NCI-H446 (cell line): Measurements from ENCODE around the gene DAPK2.
"Not testable (repeated sequence)": the region's sequence is repeated elsewhere in the genome, so short reads cannot be mapped to it uniquely, and the experiment has no call there.

Experiments
- DNase-seq, 2 experiments: peaks; one replicate each; lab custom pipeline; 2025; lab: John Stamatoyannopoulos, UW

DAPK2 gene

DNA sequence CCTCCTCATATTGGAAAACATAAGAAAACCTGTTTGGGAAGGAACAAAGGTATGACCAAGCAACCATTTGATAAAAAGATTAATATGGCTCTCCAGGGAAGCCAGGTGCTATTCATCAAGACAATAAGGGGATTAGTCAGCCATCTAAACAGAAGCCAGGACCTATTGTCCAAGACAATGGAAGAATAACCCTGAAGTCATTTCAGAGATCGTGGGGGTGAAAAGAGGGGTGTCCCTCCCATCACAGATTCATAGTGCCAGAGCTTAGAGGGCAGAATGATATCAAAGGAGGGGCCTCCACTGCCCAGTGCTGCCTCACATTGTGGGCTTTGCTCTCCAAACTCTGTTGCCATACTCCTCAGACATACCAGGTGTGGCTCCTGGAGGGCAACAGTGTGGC is 73.5 kb downstream of the DAPK2 start:
- DNase-seq, result no peak

- no peak for DNase-seq
Observed at GRCh38 chr15:63971904-63972303, 74.4 kb downstream of the DAPK2 start.

- no peak for DNase-seq
Observed at GRCh38 chr15:63971427-63971805, 74.9 kb downstream of the DAPK2 start.

GRCh38 chr15:63970621-63971426 is 75.5 kb downstream of the DAPK2 start:
- no peak for DNase-seq

DNA sequence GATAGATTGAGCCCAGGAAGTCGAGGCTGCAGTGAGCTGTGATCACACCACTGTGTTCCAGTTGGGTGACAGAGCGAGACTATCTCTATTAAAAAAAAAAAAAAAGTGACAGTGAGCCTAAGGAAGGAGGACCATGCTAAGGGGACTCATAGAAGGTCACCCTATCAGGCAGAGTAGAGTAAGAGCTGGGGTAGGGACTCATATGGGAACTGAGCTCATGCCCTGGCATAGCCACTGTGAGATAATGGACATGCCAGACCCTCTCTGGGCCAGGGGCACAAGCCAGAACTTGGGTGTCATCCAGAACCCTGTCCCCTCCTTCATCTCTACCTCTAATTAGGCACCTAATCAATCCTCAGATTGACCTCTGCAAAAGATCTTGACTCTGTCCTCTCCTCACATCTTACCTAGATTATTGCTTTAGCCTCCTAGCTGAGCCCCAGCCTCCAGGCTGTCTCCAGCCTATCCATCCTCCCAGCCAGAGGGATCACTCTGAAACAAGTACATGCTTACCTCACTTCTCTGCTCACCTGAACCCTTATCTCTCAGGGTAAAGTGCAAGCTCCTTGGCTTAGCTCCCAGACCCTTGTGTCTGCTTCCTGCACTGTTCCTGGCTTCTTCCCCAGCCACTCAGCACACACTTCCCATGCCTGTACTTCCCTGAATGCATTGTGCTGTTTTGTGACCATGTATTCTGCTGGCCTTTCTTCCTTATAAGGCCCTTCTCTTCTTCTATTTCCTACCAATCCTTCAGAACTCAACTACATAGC is 76.4 kb downstream of the DAPK2 start:
- DNase-seq, result no peak

DNA sequence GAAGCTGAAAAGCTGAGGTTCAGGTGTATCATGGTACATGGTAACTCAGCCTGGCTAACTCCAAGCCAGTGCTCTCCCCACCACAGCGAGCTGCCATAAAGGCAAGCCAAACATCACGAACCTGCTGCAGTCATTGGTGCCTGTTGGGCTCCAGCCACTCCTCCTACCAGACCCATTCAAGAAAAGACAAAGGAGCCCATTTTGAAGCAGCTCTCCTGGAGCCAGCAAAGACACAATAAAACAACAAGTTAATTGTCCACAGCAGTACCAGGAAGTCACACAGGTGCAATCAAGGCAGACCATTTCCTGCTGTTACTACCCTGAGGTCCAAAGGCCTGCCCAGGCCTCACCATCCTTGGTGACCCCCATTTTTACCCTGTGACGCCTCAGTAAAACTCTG is 77.6 kb downstream of the DAPK2 start:
- DNase-seq, result no peak

DNA sequence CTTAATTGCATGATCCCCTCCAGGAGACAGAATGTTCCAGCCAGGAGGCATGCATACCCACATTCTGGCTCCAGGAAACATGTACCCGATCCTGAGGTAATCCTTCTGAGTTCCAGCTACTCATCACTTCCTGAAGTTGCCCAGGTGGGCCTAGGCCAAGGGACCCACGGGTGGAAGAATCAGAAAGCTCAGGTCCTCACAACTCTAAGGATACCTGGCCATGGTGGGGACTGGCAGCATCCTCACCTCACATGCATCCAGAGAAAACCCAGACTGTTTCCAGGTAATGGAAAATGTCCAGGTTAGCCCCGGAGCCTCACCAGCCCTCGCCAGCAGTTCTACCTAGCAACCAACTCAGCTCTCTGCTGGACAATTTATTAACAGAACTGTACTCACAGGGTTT is 78.2 kb downstream of the DAPK2 start:
- DNase-seq, result no peak

DNA sequence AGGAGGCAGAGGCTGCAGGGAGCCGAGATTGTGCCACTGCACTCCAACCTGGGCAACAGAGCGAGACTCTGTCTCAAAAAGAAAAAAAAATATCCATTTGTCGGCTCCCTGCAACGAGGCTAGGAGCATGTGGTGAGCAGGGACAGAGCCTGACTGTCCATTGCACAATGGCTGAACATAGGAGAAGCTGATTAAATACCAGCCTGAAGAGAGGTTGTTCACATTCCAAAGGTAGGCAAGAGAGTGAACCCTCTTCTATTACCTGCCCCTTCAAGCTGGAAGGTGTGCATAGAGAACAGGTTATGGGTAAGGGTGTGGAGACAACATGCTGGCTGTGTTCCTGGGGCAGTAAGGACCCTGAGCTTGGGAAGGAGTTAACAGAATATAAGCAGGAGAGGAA is 78.7 kb downstream of the DAPK2 start:
- DNase-seq, result no peak

- DNase-seq, result not testable (repeated sequence)
Observed at GRCh38 chr15:63962947-63963721, 83.2 kb downstream of the DAPK2 start.

DNA sequence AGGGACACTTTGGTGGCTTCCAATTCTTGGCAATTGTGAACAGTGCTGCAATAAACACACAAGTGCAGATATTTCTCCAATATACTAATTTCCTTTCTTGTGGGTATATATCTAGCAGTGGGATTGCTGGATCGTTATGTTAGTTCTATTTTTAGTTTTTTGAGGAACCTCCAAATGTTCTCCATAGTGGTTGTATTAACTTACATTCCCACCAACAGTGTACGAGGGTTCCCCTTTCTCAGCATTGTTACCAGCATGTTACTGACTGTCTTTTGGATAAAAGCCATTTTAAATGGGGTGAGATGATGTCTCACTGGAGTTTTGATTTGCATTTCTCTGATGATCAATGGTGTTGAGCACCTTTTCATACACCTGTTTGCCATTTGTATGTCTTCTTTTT is 92.8 kb downstream of the DAPK2 start:
- no peak for DNase-seq

- no peak for DNase-seq
Observed at GRCh38 chr15:63950911-63951481, 95.3 kb downstream of the DAPK2 start.

DNA sequence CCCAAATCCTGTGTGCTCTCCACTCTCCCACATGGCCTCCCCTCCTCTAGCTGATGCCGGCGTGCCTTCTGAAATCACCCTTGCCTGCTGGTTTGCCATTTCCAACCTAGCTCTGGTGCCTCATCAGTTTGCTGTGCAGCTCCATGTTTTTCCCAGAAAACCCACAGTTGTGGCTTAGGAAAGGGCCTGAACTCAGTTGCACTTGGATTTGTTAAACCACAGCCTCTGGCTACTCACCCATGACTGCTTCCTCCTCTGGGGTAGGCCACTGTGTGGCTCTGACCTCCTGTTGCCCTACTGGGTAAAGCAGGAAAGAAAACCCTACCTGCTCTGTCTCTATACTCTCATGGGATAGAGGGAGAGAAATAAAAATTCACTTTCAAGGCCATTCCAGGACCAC is 97.3 kb downstream of the DAPK2 start:
- DNase-seq, result no peak

DNA sequence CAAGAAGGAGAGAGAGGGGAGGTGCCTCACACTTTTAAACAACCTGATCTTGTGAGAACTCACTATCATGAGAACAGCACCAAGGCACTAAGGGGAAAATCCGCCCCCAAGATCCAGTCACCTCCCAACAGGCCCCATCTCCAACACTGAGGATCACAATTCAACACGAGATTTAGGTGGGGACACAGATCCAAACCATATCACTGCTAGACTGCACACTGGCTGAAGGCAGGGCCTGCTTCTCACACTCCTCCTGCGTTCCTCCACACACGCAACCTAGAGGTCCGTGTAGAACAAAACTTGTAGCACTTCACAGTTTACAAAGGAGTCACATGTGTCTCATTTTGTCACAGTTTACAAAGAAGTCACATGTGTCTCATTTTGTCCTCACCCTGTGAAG is 97.8 kb downstream of the DAPK2 start:
- no peak for DNase-seq

- no peak for DNase-seq
Observed at GRCh38 chr15:63947228-63947627, 99.1 kb downstream of the DAPK2 start.

DNA sequence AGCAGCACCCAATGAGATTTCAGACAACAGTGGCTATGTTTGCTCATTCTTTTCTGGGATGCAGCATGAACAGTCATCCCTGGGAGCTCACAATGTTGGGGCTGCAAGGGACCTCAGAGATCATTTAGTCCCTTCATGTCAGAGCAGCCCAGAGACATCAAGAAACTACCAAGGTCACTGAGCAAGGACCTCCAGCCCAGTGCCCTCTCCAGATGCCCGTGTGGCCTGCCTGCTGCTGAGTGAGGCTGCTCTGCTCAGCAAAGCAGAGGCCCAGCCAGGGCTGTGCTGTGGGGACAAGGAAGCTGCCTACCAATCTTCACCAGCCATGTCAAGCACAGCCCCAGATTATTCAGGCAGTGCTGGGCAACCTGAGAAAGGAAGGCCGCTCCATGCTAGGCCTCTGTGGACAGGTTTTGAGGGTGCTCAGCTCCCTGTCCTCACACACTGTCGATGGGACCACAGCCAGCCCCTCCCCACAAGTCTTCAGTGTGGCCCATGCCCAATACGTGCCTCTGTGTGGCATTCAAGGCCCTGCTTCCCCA is 99.7 kb downstream of the DAPK2 start:
- no peak for DNase-seq

- DNase-seq, result no peak
Observed at GRCh38 chr15:63945838-63946298, 100.4 kb downstream of the DAPK2 start.

GRCh38 chr15:63945007-63945788 is 101.1 kb downstream of the DAPK2 start:
- peak in 1 of 2 experiments; percentile 28 for DNase-seq

DNA sequence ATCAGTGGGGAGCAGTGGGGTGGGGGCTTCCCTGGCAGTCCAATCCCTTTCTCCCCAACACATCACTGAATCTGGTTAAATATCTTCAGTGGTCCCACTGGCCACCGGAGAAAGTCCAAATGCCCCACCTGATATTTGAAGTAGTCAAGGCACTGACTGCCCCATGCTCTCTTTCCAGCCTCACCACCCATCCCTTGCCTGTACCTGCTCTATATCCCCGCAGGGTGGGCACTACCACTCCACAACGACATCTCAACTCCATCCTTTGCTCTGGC is 101.7 kb downstream of the DAPK2 start:
- no peak for DNase-seq

DNA sequence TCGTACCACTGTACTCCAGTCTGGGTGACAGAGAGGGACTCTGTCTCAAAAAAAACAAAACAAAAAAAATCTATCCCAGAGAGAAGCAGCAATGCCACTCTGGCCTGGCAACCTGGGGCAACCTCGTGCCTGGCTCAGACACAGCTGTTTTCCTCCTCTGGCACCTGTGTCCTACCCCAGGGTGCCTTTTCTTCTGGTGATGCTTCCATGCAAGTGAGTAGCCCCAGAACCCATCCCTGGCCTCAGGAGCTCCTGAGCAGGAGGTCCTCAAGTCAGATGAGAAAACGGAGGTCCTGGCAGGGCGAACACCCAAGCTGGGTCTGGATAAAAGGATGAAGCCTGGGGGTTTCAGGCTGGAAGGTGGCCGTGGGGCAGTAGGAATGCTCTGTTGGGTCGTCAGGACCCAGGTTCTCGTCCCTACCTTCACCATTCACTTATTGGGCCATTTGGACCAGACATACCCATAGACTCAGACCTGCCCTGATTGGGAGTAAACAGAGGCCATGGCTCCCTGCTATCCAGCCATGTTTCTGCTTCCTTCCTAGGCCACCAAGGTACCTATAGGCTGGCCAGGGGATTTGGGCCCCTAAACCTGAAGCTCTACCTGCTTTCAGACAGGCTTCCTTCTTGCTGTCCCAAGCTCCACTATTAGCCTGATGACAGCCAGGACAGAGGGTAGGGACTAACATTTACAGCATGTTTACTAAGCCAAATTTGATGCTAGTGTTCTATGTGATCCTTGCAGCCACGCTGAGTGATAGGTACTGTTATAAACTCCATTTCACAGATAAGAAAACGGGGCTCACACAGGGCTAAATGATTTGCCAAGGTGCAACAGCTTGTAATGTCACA is 102.2 kb downstream of the DAPK2 start:
- no peak for DNase-seq
